Caco-2 (cell line): Measurements from ENCODE around the gene DDX6. TPM values are rescaled to one million over a fixed set of nuclear protein-coding genes. Genes with fewer than 3 reads are reported as not detected.
"Not testable (repeated sequence)": the region's sequence is repeated elsewhere in the genome, so short reads cannot be mapped to it uniquely, and the experiment has no call there.

Source experiments
- BruUV-seq: library from RNA; stranded (reverse); fragments of 400-500 nt; replicated peaks from 2 replicates; lab custom pipeline; 2021; lab: Mats Ljungman, UMichigan
- CTCF ChIA-PET: fragments of 300-600 bp; sonication (Branson Sonifier 250); formaldehyde crosslinking; loops from one replicate; lab custom pipeline; 2022; ENCODE audit warnings: antibody characterized with exemption; lab: Charles Lee
- POLR2A ChIA-PET: fragments of 300-600 bp; sonication (Branson Sonifier 250); formaldehyde crosslinking; loops from one replicate; lab custom pipeline; 2022; ENCODE audit warnings: antibody characterized with exemption; lab: Charles Lee
- DNase-seq, 2 experiments: peaks; one replicate each; pipeline versions ENCODE4 v3.0.0 to v3.0.0-alpha.2; 2020 to 2022
- H3K27me3 ChIP-seq: replicated peaks from 2 replicates; pipeline ENCODE4 v1.6.0; 2011; ENCODE audit warnings: low read length; ENCODE audit not compliant: control insufficient read depth, insufficient read depth
- H3K36me3 ChIP-seq: 2 replicates; pipeline ENCODE4 v1.5.1; 2011; ENCODE audit warnings: low read length; ENCODE audit not compliant: control insufficient read depth, insufficient read depth
- H3K4me1 ChIP-seq: fragments of 250-450 bp; sonication (Bioruptor Pico); 2 replicates; pipeline ENCODE4 v1.5.1; 2020; ENCODE audit warnings: mild to moderate bottlenecking
- H3K4me3 ChIP-seq: 2 replicates; pipeline ENCODE4 v1.5.1; 2011; ENCODE audit warnings: low read depth, mild to moderate bottlenecking, control low read depth, low read length
- H3K9me3 ChIP-seq: fragments of 250-450 bp; sonication (Bioruptor Pico); 2 replicates; pipeline ENCODE4 v1.5.1; 2020; ENCODE audit warnings: mild to moderate bottlenecking, moderate library complexity
- H3K27ac Mint-ChIP-seq: one replicate; pipeline ENCODE4 v1.8.0; 2022; ENCODE audit warnings: mixed read lengths; ENCODE audit not compliant: unreplicated experiment
- H3K27me3 Mint-ChIP-seq: one replicate; pipeline ENCODE4 v1.8.0; 2022; ENCODE audit warnings: mixed read lengths; ENCODE audit not compliant: insufficient read depth, unreplicated experiment
- H3K36me3 Mint-ChIP-seq: one replicate; pipeline ENCODE4 v1.8.0; 2022; ENCODE audit warnings: mild to moderate bottlenecking, mixed read lengths; ENCODE audit not compliant: insufficient read depth, unreplicated experiment
- H3K4me1 Mint-ChIP-seq: one replicate; pipeline ENCODE4 v1.8.0; 2022; ENCODE audit warnings: low read depth, mixed read lengths; ENCODE audit not compliant: unreplicated experiment
- H3K4me3 Mint-ChIP-seq: one replicate; pipeline ENCODE4 v1.8.0; 2022; ENCODE audit warnings: mild to moderate bottlenecking, moderate library complexity, mixed read lengths; ENCODE audit not compliant: unreplicated experiment
- H3K9me3 Mint-ChIP-seq: one replicate; pipeline ENCODE4 v1.8.0; 2022; ENCODE audit warnings: mixed read lengths; ENCODE audit not compliant: unreplicated experiment
- intact Hi-C: fragments of 100-400 bp; cut with micrococcal nuclease; formaldehyde crosslinking; loops from one replicate; pipeline ENCODE4 v1.10.0; 2022; ENCODE audit not compliant: unreplicated experiment
- total RNA-seq: library from RNA; stranded (reverse); gene quantifications from 2 replicates; pipeline ENCODE4 v1.2.3, GENCODE V29; 2022
- TF ChIP-seq, protein P1 (sequence below), 2 experiments: fragments of 200-600 bp in 1 of 2; IDR thresholded peaks; 1 replicate in 1 of 2; 2 replicates in 1 of 2; pipeline versions ENCODE4 v1.5.1 to v1.8.0; 2011 to 2022; ENCODE audit warnings: antibody characterized with exemption in 1 of 2, control low read depth in 1 of 2, inconsistent platforms in 1 of 2, low read depth in 1 of 2, low read length in 1 of 2, mild to moderate bottlenecking in 1 of 2, moderate library complexity in 1 of 2; ENCODE audit not compliant: insufficient read depth in 1 of 2, severe bottlenecking in 1 of 2, unreplicated experiment in 1 of 2

The DDX6 gene
- total RNA-seq, 1 experiment from 2014 or later, result 131 TPM

GRCh38 chr11:118837868-118838267 is 46.9 kb upstream of the DDX6 start:
- Histone ChIP-seq H3K27me3 (no peaks in the 10 kb centered on the region), H3K4me1 (no peaks in the 10 kb centered on the region), H3K4me3 (no peak overlapping the region), H3K36me3 (no peaks in the 10 kb centered on the region; the same call in 1 of the 2 replicates), H3K9me3 (no peaks in the 10 kb centered on the region)
- ChIA-PET CTCF (no interaction called here), POLR2A (no interaction called here)
- Mint-ChIP-seq H3K9me3 (no peaks in the 10 kb centered on the region), H3K27me3 (no peaks in the 10 kb centered on the region), H3K4me1 (peaks cover 6% of the 10 kb centered on the region), H3K36me3 (no peaks in the 10 kb centered on the region), H3K4me3 (no peak overlapping the region), H3K27ac (no peak overlapping the region)
- TF ChIP-seq, protein P1, sequence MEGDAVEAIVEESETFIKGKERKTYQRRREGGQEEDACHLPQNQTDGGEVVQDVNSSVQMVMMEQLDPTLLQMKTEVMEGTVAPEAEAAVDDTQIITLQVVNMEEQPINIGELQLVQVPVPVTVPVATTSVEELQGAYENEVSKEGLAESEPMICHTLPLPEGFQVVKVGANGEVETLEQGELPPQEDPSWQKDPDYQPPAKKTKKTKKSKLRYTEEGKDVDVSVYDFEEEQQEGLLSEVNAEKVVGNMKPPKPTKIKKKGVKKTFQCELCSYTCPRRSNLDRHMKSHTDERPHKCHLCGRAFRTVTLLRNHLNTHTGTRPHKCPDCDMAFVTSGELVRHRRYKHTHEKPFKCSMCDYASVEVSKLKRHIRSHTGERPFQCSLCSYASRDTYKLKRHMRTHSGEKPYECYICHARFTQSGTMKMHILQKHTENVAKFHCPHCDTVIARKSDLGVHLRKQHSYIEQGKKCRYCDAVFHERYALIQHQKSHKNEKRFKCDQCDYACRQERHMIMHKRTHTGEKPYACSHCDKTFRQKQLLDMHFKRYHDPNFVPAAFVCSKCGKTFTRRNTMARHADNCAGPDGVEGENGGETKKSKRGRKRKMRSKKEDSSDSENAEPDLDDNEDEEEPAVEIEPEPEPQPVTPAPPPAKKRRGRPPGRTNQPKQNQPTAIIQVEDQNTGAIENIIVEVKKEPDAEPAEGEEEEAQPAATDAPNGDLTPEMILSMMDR (IDR thresholded peaks at IDR 0.05; ENCODE audit: insufficient read depth in 1 of 2, low read depth in 1 of 2, low read length in 1 of 2, severe bottlenecking in 1 of 2, unreplicated experiment in 1 of 2), result no peak
- intact Hi-C loops, result no loop called here
- no peak for DNase-seq
- no TSS peak for BruUV-seq

DNA sequence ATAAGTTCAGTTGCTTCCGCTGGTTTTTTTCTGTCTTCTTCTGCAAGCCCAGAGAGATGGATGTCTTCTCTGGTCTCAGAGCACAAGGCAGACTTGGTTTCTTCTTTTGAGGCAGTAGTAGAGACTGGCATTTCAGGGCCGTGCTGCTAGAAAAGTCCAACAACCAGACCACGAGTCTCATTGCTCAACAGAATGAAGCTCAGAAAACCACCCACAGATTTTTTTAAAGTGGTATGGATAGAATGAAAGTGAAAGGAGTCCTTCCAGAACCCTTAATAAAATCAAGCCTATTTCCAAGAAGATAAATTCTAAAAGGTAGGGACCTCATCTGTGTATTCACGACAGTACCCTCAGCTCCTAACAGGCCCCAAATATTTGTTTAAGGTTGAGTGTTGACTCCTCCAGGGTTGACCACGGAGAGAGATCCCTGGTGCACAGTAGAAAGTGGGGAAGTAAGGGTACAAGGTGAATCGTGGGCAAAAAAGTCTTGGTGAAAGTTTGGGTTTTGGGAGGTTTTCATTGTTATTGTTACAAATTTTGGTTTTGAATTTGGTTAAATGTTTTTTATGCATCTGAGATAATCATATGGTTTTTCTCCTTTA is 43.6 kb upstream of the DDX6 start:
- TF ChIP-seq, protein P1 (IDR thresholded peaks at IDR 0.05; ENCODE audit: insufficient read depth in 1 of 2, low read depth in 1 of 2, low read length in 1 of 2, severe bottlenecking in 1 of 2, unreplicated experiment in 1 of 2), result no peak
- H3K36me3 Mint-ChIP-seq, result no peaks in the 10 kb centered on the region
- Histone ChIP-seq H3K4me3 (no peak overlapping the region), H3K9me3 (no peaks in the 10 kb centered on the region), H3K27me3 (no peaks in the 10 kb centered on the region), H3K4me1 (no peaks in the 10 kb centered on the region), H3K36me3 (no peaks in the 10 kb centered on the region)
- no peak overlapping the region for H3K4me3 Mint-ChIP-seq
- POLR2A ChIA-PET, result interaction anchor here (0.6 kb wide), 1 partner anchor 24 kb away, joined by 3 read pairs; no protein-coding TSS in a partner anchor
- CTCF ChIA-PET, result no interaction called here
- H3K9me3 Mint-ChIP-seq, result no peaks in the 10 kb centered on the region
- no TSS peak for BruUV-seq
- intact Hi-C loops, result no loop called here
- no peaks in the 10 kb centered on the region for H3K27me3 Mint-ChIP-seq
- DNase-seq, result no peak
- H3K4me1 Mint-ChIP-seq, result peaks cover 6% of the 10 kb centered on the region
- H3K27ac Mint-ChIP-seq, result no peak overlapping the region

GRCh38 chr11:118827118-118827517 is 36.2 kb upstream of the DDX6 start:
- no peaks in the 10 kb centered on the region for H3K4me1 ChIP-seq
- intact Hi-C loops, result no loop called here

GRCh38 chr11:118822936-118823510 is 32.1 kb upstream of the DDX6 start:
- H3K9me3 ChIP-seq, H3K9me3 Mint-ChIP-seq, H3K4me1 ChIP-seq, BruUV-seq, DNase-seq, H3K36me3 Mint-ChIP-seq, CTCF ChIA-PET, H3K27ac Mint-ChIP-seq, H3K36me3 ChIP-seq, intact Hi-C loops, H3K4me1 Mint-ChIP-seq, H3K27me3 Mint-ChIP-seq, H3K27me3 ChIP-seq, H3K4me3 ChIP-seq, POLR2A ChIA-PET, H3K4me3 Mint-ChIP-seq: not testable (repeated sequence)

More at GRCh38 chr11:118827118-118827517, 36.2 kb upstream of the DDX6 start:
- no peak for DNase-seq
- H3K36me3 Mint-ChIP-seq, result no peaks in the 10 kb centered on the region
- H3K27ac Mint-ChIP-seq, result no peak overlapping the region
- ChIA-PET CTCF (interaction anchor here (0.7 to 1.4 kb wide), 2 partner anchors 103 to 130 kb away, joined by 3 to 7 read pairs; partner anchors contain the start of gene UPK2), POLR2A (no interaction called here)
- H3K4me3 Mint-ChIP-seq, result no peak overlapping the region
- H3K27me3 ChIP-seq, result no peaks in the 10 kb centered on the region
- no peaks in the 10 kb centered on the region for H3K9me3 ChIP-seq
- H3K9me3 Mint-ChIP-seq, result no peaks in the 10 kb centered on the region
- H3K4me1 Mint-ChIP-seq, result no peaks in the 10 kb centered on the region
- H3K27me3 Mint-ChIP-seq, result no peaks in the 10 kb centered on the region
- no peak overlapping the region for H3K4me3 ChIP-seq
- BruUV-seq, result no TSS peak
- TF ChIP-seq, protein P1 (IDR thresholded peaks at IDR 0.05; ENCODE audit: insufficient read depth in 1 of 2, low read depth in 1 of 2, low read length in 1 of 2, severe bottlenecking in 1 of 2, unreplicated experiment in 1 of 2), result no peak
- no peaks in the 10 kb centered on the region for H3K36me3 ChIP-seq
